DND-41 (cell line): ENCODE data around the gene BICDL2.
"Not testable (repeated sequence)": the region's sequence is repeated elsewhere in the genome, so short reads cannot be mapped to it uniquely, and the experiment has no call there.

Source experiments
- CTCF ChIP-seq: IDR thresholded peaks from 2 replicates; pipeline ENCODE4 v1.5.1; 2012; ENCODE audit warnings: borderline replicate concordance, low read length, moderate library complexity, mild to moderate bottlenecking; ENCODE audit not compliant: poor library complexity, severe bottlenecking; ENCODE audit errors: extremely low read depth
- EZH2 ChIP-seq: IDR thresholded peaks from 3 replicates; pipeline ENCODE4 v1.6.1; 2012; ENCODE audit warnings: borderline replicate concordance, low read depth, mild to moderate bottlenecking, moderate library complexity, low read length, inconsistent platforms; ENCODE audit not compliant: severe bottlenecking

- TF ChIP-seq EZH2: not testable (repeated sequence)
- TF ChIP-seq CTCF: peak; percentile 2
Observed at GRCh38 chr16:3072576-3073263, 36.0 kb upstream of the BICDL2 start.
